K562 (cell line): Measurements from ENCODE around the gene TSC22D3. TPM values are rescaled to one million over a fixed set of nuclear protein-coding genes. Genes with fewer than 3 reads are reported as not detected.

Experiments
- CBFA2T2 ChIP-seq: fragments of 450-650 bp; conservative IDR thresholded peaks from 2 replicates; pipeline ENCODE4 v1.6.1; 2017; ENCODE audit warnings: mild to moderate bottlenecking
- CREB1 ChIP-seq, 2 experiments: sonication (generic) in 1 of 2; formaldehyde crosslinking in 1 of 2; IDR thresholded peaks; 2 replicates each; pipeline versions ENCODE4 v1.6.1 to v1.8.0; 2012 to 2022; ENCODE audit warnings: inconsistent platforms in 1 of 2, mild to moderate bottlenecking in 1 of 2, missing genetic modification reagents in 1 of 2, moderate library complexity in 1 of 2
- CTCF ChIP-seq, 3 experiments: IDR thresholded peaks in 2 of 3; conservative IDR thresholded peaks in 1 of 3; 2 replicates each; pipeline ENCODE4 v1.5.1; 2011 to 2012; ENCODE audit warnings: low read length in 3 of 3, mild to moderate bottlenecking in 3 of 3, control low read depth in 2 of 3, improper control_type of control experiment in 1 of 3, inconsistent platforms in 1 of 3, low read depth in 1 of 3, mixed read lengths in 1 of 3, moderate library complexity in 1 of 3; ENCODE audit not compliant: insufficient read depth in 2 of 3
- CXXC5 ChIP-seq: fragments of 250-450 bp; sonication (Bioruptor Pico); IDR thresholded peaks from 2 replicates; pipeline ENCODE4 v1.8.0; 2022; ENCODE audit warnings: inconsistent platforms, mild to moderate bottlenecking, moderate library complexity
- EZH2 ChIP-seq: IDR thresholded peaks from 2 replicates; pipeline ENCODE4 v1.6.1; 2012; ENCODE audit warnings: low read depth, mild to moderate bottlenecking, inconsistent platforms, low read length, borderline replicate concordance
- MAFK ChIP-seq: IDR thresholded peaks from 2 replicates; pipeline ENCODE4 v1.6.1; 2011; ENCODE audit warnings: low read length, improper control_type of control experiment
- MBD1 ChIP-seq: fragments of 250-450 bp; sonication (Bioruptor Pico); IDR thresholded peaks from 2 replicates; pipeline ENCODE4 v1.8.0; 2022; ENCODE audit warnings: inconsistent platforms
- MEIS2 ChIP-seq: fragments of 450-650 bp; IDR thresholded peaks from 2 replicates; pipeline ENCODE4 v1.6.1; 2014; ENCODE audit warnings: mild to moderate bottlenecking; ENCODE audit not compliant: partially characterized antibody
- MTA1 ChIP-seq: fragments of 450-650 bp; IDR thresholded peaks from 2 replicates; pipeline ENCODE4 v1.6.1; 2017; ENCODE audit warnings: borderline replicate concordance
- MTA2 ChIP-seq: fragments of 450-650 bp; IDR thresholded peaks from 2 replicates; pipeline ENCODE4 v1.6.1; 2016; ENCODE audit warnings: low read depth
- NFXL1 ChIP-seq: fragments of 450-650 bp; formaldehyde crosslinking; IDR thresholded peaks from 2 replicates; pipeline ENCODE4 v1.4.0; 2021; ENCODE audit warnings: mild to moderate bottlenecking
- POLR3A ChIP-seq: IDR thresholded peaks from 2 replicates; pipeline ENCODE4 v1.6.1; 2011; ENCODE audit warnings: borderline replicate concordance, mild to moderate bottlenecking, moderate library complexity; ENCODE audit not compliant: insufficient read length, insufficient read depth; ENCODE audit errors: extremely low read depth
- SIRT6 ChIP-seq: IDR thresholded peaks from one replicate; pipeline ENCODE4 v1.6.1; 2012; ENCODE audit warnings: low read depth, mild to moderate bottlenecking, control low read depth, inconsistent platforms, low read length, moderate library complexity
- TAF1 ChIP-seq: IDR thresholded peaks from 2 replicates; pipeline ENCODE4 v1.6.1; 2011; ENCODE audit warnings: mild to moderate bottlenecking, low read length, moderate library complexity; ENCODE audit not compliant: insufficient read depth, control insufficient read depth, severe bottlenecking; ENCODE audit errors: extremely low read depth
- THRAP3 ChIP-seq: fragments of 450-650 bp; IDR thresholded peaks from 2 replicates; pipeline ENCODE4 v1.6.1; 2016; ENCODE audit warnings: mild to moderate bottlenecking, inconsistent platforms, borderline replicate concordance
- U2AF1 ChIP-seq: fragments of 200-400 bp; formaldehyde crosslinking; optimal IDR thresholded peaks from 2 replicates; pipeline ENCODE3; 2017; ENCODE audit warnings: mild to moderate bottlenecking, low read depth, low read length, moderate library complexity
- ZKSCAN3 ChIP-seq: fragments of 250-450 bp; sonication (Bioruptor Pico); IDR thresholded peaks from 2 replicates; pipeline ENCODE4 v1.4.0; 2020
- ZNF507 ChIP-seq: conservative IDR thresholded peaks from 2 replicates; pipeline ENCODE4 v1.6.1; 2017; ENCODE audit warnings: missing genetic modification characterization, missing compliant biosample characterization
- ZNF609 ChIP-seq: sonication (generic); formaldehyde crosslinking; IDR thresholded peaks from 2 replicates; pipeline ENCODE4 v1.8.1; 2023; ENCODE audit warnings: missing genetic modification reagents, mild to moderate bottlenecking, borderline replicate concordance
- polyA plus RNA-seq, 8 experiments: library from polyadenylated mRNA; depleted of rRNA in 4 of 8; stranded (reverse) in 5 of 8; unstranded in 3 of 8; fragments of >200 nt; fragmentation: Nextera tagmentation in 2 of 8; fragmentation: Illumina TruSeq in 1 of 8; extraction: Ambion mirVana in 2 of 8; extraction: Trizol in 1 of 8; gene quantifications; 2 replicates each; pipeline versions ENCODE4 v1.2.1 to v1.2.3, GENCODE V29; 2011 to 2014; ENCODE audit warnings: inconsistent platforms in 1 of 8, missing spikeins in 1 of 8
- total RNA-seq, 7 experiments: library from RNA; depleted of rRNA in 6 of 7; stranded (reverse); fragments of >200 nt in 6 of 7; fragmentation: Illumina TruSeq in 2 of 7; extraction: Trizol in 2 of 7; gene quantifications; 2 replicates each; pipeline versions ENCODE4 v1.2.1 to v1.2.3, GENCODE V29; 2011 to 2021; ENCODE audit warnings: low replicate concordance in 1 of 7

TSC22D3 gene
- total and polyA plus RNA-seq, 9 of the 15 experiments (the other 6 are each of a cell fraction or from before 2014, with no cell fraction given): 0.48 to 3.0 (median 0.87) TPM

GRCh38 chrX:107775734-107776511 is at the start of gene TSC22D3 (continued):
- TF ChIP-seq ZNF609 (CRISPR knock-in tag): no peak
- no peak for TF ChIP-seq EZH2
- no peak for TF ChIP-seq ZNF507 (tag)
- TF ChIP-seq MTA2: no peak
- TF ChIP-seq U2AF1: no peak
- no peak for TF ChIP-seq CREB1 (IDR thresholded peaks at IDR 0.05)
- no peak for TF ChIP-seq CREB1 (CRISPR knock-in tag; IDR thresholded peaks at IDR 0.05)
- TF ChIP-seq CBFA2T2: no peak
- TF ChIP-seq NFXL1 (CRISPR knock-in tag): no peak
- peak; percentile 23 to 41 (median 39); a peak in 3 of 6 replicates for TF ChIP-seq CTCF (IDR thresholded peaks at IDR 0.05 in 2 of 3, conservative IDR thresholded peaks at IDR 0.05 in 1 of 3; ENCODE audit: insufficient read depth in 2 of 3, low read depth in 1 of 3, low read length in 3 of 3)
- no peak for TF ChIP-seq POLR3A
- TF ChIP-seq MEIS2: peak; percentile 49
- TF ChIP-seq MTA1: no peak
- no peak for TF ChIP-seq CXXC5 (CRISPR knock-in tag)
- no peak for TF ChIP-seq THRAP3
- TF ChIP-seq MBD1 (CRISPR knock-in tag): no peak
- TF ChIP-seq SIRT6: no peak
- TF ChIP-seq ZKSCAN3 (CRISPR knock-in tag): no peak
- TF ChIP-seq MAFK: no peak
- TF ChIP-seq TAF1: no peak
